A549 (cell line): Measurements from ENCODE around the gene FAF1.

Experiments used
- CTCF ChIP-seq: fragments of >200 bp; sonication (Bioruptor Twin); formaldehyde crosslinking; IDR thresholded peaks from 3 replicates; pipeline ENCODE4 v1.5.1; 2016
- HDAC2 ChIP-seq: fragments of 200-600 bp; sonication (generic); IDR thresholded peaks from 2 replicates; pipeline ENCODE4 v1.6.1; 2016
- HOXB13 ChIP-seq: fragments of 250-450 bp; sonication (Bioruptor Pico); IDR thresholded peaks from 2 replicates; pipeline ENCODE4 v1.5.0; 2020; ENCODE audit warnings: low read depth, mild to moderate bottlenecking, moderate library complexity
- MAZ ChIP-seq: fragments of 150-350 bp; IDR thresholded peaks from 2 replicates; pipeline ENCODE4 v1.6.1; 2014; ENCODE audit warnings: antibody characterized with exemption, low read depth, low read length, borderline replicate concordance
- MYC ChIP-seq: IDR thresholded peaks from 2 replicates; pipeline ENCODE4 v1.6.1; 2012; ENCODE audit warnings: mild to moderate bottlenecking, inconsistent platforms, low read length, improper control_type of control experiment, borderline replicate concordance
- PHF8 ChIP-seq: fragments of 200-600 bp; sonication (generic); IDR thresholded peaks from 2 replicates; pipeline ENCODE4 v1.6.1; 2016; ENCODE audit warnings: low read depth, mild to moderate bottlenecking, antibody characterized with exemption, moderate library complexity, borderline replicate concordance
- POLR2A ChIP-seq: IDR thresholded peaks from 2 replicates; pipeline ENCODE4 v1.6.1; 2012; ENCODE audit warnings: mild to moderate bottlenecking, low read length
- RAD21 ChIP-seq, 2 experiments: fragments of >200 bp in 1 of 2; sonication (Bioruptor Twin) in 1 of 2; formaldehyde crosslinking in 1 of 2; IDR thresholded peaks in 1 of 2; conservative IDR thresholded peaks in 1 of 2; 2 replicates in 1 of 2; 3 replicates in 1 of 2; pipeline ENCODE4 v1.6.1; 2012 to 2018; ENCODE audit warnings: inconsistent platforms in 1 of 2
- REST ChIP-seq: fragments of 200-600 bp; sonication (generic); IDR thresholded peaks from 2 replicates; pipeline ENCODE4 v1.6.1; 2016; ENCODE audit warnings: antibody characterized with exemption, mild to moderate bottlenecking, moderate library complexity
- SMC3 ChIP-seq: fragments of >200 bp; sonication (Bioruptor Twin); formaldehyde crosslinking; IDR thresholded peaks from 3 replicates; pipeline ENCODE4 v1.6.1; 2018; ENCODE audit warnings: inconsistent platforms
- TP53 ChIP-seq: fragments of 250-450 bp; sonication (Bioruptor Pico); IDR thresholded peaks from 2 replicates; pipeline ENCODE4 v1.5.0; 2021; ENCODE audit warnings: mild to moderate bottlenecking, moderate library complexity

DNA sequence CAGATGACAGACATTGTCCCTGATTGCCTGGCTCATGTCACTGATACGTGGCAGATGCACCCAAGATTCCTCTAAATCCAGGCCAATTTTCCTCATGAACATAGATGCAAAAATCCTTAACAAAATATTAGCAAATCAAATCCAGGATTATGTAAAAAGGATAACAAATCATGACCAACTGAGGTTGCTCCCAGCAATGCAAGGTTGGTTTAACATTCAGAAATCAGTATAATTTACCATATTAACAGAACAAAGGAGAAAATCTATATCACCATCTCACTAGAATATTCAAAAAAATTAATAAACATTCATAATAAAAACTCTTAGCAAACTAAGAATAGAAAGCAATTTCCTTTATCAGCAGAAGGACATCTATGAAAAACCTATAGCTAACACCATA is 39.7 kb downstream of the FAF1 start:
- TF ChIP-seq POLR2A (no peak), HOXB13 (no peak), CTCF (no peak), MYC (no peak), RAD21 (conservative IDR thresholded peaks at IDR 0.05 in 1 of 2, IDR thresholded peaks at IDR 0.05 in 1 of 2) (no peak), MAZ (no peak), PHF8 (no peak), REST (no peak), TP53 (CRISPR knock-in tag) (no peak), SMC3 (no peak), HDAC2 (no peak)
